Left renal pelvis (tissue), 4 donors: Measurements from ENCODE around the gene PLCH2. TPM values are rescaled to one million over a fixed set of nuclear protein-coding genes. Genes with fewer than 3 reads are reported as not detected.

Experiments used
- DNase-seq, 4 donors: peaks; one replicate each; pipeline ENCODE4 v3.0.0-alpha.2; 2013; ENCODE audit warnings: low read depth in 4 of 4, low spot score in 3 of 4
- polyA plus RNA-seq, 4 donors: library from polyadenylated mRNA; unstranded; fragments of 120-200 nt; gene quantifications; one replicate each; pipeline ENCODE4 v1.2.1, GENCODE V29; 2013; ENCODE audit not compliant: insufficient read length in 4 of 4

The PLCH2 gene
- polyA plus RNA-seq, 4 donors: 0.38 to 1.9 (median 1.3) TPM

DNA sequence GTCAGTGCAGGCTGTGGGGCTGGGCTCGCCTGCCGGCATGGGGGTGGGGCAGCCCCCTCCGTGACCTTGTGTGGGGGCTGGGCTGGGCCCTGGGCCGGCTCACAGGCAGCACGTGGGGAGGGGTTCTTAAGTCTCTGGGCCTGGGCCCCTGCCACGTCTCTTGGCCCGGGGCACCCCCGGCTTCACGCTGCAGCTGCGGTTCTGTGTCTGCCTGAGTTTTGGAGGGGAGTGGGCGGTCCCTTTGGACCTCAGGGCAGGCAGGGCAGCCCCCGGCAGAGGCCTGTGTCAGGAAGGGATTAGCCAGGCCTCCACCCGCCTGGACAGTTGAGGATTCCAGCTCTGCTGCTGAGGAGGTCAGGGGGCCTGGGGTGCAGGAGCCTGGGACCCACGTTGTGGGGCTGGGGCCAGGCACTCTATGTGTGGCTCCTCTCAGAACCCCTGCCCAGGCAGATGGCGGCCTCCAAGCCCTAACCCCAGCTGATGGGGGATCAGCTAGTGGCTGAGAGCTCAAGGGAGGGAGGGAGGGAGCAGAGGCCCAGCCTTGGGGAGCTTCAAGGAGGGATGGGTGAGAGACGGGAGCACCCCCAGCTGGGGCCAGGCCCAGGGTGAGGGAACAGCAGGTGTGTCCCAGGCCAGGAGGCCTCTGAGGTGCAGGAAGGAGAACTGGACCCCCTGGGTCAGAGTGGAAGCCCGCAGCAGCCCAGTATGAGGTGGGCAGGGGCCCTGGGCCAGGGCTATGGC lies 1.8 kb upstream of the PLCH2 start:
- no peak for DNase-seq

DNA sequence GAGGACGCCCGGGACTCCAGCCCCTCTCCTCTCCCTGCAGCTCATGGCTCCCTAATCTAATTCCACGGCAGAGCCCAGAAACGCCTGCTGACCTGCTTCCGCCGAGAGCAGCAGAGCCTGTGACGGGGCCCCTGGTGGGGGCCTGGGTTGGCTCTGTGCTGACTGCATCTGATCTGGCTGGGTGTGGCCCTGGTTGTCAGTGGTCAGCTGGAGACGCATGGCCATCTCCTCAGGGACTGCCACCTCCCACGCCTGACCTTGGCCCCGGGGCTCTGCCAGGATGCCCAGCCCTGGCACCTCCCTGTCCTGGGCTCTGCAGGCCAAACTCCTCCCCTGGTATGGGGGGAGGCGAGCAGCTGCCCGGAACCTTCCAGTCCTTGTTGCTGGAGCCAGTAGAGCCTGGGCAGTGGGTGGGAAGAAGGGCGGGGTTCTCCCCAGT lies 1.1 kb upstream of the PLCH2 start:
- DNase-seq: no peak

DNA sequence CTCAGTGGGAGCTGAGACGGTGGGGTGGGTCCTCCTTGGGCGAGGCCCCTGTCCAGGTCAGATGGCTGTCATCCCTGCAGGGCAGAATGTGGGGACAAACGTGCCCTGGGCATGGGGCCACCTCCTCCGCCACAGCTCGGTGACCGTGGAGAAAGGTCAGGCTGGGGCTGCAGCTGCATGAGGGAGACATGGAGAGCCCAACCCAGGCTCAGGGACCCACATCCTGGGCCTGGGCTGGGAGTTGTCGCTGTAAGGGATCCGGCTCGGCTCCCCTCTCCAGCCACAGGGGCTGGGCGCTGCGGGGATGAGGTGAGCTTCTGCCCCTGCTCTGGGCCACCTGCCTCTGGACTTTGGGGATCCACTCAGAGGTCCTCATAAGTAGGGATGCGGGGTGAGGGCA lies 518 bp upstream of the PLCH2 start:
- DNase-seq: no peak

DNA sequence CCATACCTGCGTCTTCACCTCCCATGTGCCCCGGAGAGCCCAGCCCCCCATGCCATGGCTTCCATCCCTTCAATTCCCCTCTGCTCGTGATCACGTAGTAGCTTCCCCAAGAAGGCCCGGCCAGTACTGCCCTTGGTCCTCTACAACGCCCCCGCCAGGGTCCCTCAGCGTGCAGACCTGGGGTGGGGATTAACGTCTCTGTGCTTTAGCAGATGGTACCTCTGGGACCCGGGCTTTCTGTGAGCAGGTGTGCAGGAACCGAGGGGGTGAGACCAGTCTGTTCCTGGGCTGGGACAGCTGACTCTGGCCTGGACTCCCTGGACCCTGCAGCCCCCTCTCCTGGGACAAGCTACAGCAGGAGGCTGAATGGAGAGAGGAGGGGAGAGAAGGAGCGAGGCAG lies 1.2 kb downstream of the PLCH2 start:
- DNase-seq: no peak

DNA sequence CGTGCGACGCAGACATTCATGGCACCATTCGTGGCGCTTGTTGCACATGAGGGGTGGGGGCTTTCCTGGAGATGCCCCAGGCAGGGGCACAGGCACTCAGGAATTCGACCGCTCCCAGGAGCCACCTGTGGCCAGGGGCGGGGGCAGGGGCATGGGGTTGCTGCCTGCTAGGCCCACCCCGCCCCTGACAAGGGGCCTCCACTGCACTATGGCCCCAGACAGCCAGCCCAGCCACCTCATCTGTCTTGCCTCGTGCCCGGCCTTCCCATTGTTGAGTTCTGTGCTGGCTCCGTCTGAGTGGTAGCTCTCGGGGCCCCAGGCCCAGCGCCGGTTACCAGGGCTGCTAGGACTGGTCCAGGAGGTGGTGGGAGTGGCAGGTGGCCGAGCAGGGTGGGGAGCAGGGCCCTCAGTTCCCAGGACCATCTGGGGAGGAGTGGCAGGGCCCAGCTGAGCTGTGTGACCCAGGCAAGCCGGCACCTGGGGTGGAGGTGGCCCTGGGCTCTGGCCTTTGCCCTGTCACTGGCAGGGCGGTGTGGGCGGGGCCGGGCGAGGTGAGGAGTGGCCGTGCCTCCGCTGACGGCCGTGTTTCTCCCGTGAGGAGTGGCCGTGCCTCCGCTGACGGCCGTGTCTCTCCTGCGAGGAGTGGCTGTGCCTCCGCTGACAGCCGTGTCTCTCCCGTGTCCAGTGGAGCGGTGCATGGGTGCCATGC lies 1.9 kb downstream of the PLCH2 start:
- no peak for DNase-seq

DNA sequence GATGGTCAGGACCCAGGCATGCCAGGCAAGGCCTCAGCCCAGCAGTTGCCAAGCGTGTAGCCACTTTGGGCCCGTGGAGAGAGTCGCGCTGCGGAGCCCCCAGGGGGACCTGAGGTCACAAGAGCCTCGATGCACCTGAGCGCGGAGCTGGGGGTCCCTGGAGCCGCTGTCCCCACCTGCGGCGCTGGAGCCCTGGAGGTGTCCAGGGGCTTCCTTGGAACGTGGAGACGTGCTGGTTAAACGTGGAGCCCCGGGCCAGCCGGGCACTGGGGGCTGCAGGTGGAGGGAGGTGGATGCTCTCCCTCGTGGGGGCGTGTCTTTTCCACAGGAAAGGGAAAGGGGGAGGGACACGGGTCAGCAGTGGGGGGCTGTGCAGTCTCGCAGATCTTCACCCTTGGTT lies 3.1 kb downstream of the PLCH2 start:
- DNase-seq: no peak

DNA sequence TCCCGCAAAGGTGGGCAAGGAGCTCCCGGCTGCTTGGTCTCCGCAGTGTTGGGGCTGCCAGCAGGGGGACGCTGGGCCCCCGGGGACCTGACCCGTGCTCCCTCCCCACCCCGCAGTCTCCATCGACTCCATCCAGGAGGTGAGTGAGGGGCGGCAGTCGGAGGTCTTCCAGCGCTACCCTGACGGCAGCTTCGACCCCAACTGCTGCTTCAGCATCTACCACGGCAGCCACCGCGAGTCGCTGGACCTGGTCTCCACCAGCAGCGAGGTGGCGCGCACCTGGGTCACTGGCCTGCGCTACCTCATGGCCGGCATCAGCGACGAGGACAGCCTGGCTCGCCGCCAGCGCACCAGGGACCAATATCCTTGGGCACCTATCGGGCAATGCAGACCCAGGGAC lies 3.5 kb downstream of the PLCH2 start:
- no peak for DNase-seq

DNA sequence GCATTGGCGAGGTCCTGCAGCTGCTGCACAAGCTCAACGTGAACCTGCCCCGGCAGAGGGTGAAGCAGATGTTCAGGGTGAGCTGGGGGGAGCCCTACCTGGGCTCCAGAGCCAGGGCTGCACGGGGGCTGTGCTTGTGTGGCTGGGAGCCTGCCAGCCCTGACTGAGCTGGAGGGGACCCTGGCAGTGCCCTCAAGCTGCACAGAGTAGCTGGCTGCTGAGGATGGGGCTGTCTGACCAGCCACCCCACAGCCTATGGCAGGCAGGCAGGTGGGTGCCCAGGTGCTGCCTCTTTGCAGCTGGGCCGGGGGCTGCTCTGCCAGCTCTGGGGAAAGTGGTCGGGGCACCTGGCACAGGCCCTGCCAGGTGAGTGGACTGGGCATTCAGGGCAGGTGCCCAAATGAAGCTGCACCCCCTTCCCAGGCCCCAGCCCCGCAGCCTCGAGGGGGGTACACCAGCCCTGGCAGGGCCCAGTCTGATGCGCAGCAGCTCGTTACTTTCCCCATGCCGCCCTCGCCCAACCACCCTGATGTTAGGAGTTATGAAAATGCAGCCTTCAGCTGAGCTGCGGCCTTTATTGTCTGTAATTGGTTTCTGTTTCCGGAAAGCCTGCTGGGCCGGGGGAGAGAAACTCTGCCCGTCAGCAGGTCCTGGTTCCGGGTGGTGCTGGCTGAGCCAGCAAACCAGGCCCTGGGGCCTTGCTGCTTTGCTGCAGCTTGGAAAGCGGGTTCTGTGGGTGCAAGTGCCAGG lies 4.3 kb downstream of the PLCH2 start:
- no peak for DNase-seq

DNA sequence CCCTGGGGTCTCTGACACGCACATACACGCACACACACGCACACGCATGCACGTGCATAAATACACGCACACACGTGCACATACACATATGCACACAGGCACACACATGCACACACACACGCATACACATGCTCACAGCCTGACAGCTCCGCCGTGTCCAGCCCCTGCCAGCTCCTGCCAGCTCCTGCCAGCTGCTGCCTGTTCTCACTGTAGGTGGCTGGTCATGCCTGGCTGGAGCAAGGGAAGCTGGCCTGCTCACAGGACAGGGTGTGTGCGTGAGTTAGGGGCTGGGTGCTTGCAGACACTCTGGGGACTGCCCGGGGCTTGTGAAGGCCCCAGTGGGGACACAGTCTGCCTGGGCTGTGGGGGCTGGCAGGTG lies 4.9 kb downstream of the PLCH2 start:
- peak in 2 of 4 donors; percentile 50 to 60 for DNase-seq

DNA sequence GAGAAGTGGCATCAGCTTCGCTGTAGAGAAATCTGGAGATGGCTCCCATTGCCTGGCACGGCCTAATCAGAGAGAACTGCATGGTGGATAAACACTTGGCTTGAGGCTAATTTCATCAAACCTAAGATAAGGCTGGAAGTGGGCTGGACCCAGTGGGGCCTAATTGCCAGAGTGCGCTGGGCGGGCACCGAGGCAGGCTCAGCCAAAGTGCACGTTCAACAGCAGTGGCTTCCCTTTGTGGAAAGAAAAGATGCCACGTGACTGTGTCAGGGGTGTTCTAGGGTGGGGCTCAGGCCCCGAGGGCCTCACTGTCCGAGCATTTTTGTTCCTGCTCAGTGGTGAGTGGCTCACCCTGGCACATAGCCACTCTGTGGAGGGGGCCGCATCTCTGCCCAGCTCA lies 5.8 kb downstream of the PLCH2 start:
- DNase-seq: no peak

DNA sequence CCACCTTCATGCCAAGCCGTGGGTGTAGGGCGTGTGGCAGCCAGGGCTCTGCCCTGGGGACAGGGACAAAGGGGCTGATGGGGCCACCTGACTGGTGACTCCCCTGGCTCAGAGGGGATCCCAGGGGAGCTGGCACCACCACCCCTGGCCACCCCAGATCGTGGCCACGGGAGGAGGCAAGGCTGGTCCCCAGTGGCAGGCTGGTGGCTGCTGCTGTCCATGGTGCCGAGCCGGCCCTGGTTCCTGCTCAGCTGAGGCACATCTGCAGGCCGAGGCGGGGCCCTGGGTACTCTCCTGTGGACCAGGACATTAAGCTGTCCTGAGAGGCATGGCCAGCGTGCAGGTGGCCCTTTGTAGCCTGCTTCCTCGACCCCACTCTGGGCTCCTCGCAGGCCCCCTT lies 6.5 kb downstream of the PLCH2 start:
- DNase-seq: no peak

DNA sequence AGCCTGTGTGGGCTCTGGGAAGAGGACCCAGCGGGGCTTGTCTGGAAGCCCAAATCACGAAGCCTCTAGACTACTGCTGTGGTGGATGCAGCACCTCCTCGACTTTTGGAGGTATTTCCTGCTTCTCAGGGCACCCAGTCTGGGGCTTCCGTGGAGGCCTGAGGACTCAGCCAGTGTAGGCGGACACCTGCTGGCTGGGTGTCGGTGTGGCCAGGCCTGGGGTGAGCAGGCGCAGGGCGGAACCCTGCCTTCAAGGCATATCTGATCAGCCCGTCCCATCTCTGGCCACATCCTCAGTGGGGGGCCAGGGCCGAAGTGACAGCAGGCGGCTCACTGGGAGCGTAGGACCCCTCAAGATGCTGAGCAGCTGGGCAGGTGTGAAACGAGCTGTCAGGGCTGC lies 6.9 kb downstream of the PLCH2 start:
- DNase-seq: no peak

DNA sequence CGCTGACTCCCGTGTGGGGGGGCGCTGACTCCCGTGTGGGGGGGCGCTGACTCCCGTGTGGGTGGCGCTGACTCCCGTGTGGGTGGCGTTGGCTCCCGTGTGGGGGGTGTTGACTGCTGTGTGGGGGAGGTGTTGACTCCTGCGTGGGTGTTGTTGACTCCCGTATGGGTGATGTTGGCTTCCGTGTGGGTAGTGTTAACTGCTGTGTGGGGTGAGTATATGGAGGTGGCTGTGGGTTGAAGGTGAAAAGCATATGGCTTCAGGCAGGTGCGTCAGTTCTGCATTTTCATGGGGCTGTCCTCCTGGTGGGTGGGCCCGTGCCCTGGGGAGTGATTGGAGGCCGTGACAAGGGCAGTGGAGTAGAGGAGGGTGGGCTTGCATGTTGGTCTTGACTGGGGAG lies 7.9 kb downstream of the PLCH2 start:
- no peak for DNase-seq

DNA sequence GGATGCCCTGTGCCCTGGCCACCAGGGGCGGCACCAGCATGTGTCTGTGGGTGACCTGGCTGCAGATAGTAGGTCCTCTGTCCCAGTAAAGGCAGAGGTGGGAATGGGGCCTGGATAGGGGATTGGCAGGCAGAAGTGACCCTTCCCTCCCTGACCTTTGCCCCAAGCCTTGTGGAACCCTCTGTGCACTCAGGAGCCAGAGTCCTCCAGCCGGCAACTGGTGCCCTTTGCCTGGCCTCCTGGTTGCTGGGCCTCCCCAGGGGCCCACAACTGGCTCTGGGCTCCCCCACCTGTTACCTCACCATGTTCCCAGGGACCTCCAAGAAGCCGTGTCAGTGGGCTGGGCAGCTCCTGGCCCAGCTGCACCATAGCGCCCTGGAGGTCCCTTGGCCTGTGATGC lies 10.0 kb downstream of the PLCH2 start:
- DNase-seq: no peak

DNA sequence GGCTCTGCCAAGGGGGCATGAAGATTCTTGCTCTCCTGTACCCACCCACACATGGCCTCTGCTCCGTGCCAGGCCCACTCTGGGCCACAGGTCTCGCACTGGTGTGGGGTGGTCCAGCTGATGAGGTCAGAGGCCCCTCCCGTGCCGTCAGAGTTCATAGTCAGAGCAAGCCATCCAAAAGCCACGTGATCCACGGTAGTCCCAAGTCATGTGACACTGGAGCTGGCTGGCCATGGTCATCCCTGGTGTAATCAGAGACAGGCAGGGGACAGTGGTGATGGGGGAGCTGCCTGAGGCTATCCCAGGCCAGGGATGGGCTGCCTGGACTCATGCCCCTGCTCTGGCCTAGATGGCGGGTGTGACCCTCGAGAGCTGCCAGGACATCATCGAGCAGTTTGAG lies 10.5 kb downstream of the PLCH2 start:
- no peak for DNase-seq

DNA sequence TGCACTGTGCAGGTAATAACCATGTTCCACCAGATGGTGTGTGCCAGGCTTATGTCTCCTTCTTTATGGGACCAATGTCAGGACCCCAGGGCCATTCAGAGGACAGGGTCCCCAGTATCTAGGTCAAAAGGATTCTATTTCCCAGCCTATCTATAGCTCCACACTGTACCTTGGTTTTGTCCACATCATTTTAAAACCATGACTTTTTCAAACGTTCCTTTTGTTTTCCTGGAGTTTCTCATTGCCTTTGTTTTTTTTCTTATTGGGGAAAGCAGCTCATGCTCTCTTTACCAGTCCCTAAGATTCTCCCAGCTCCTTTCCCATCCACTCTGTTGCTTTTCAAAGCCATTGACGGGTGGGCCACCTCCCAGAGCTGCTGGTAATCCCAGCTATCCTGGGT lies 12.6 kb downstream of the PLCH2 start:
- DNase-seq: no peak

DNA sequence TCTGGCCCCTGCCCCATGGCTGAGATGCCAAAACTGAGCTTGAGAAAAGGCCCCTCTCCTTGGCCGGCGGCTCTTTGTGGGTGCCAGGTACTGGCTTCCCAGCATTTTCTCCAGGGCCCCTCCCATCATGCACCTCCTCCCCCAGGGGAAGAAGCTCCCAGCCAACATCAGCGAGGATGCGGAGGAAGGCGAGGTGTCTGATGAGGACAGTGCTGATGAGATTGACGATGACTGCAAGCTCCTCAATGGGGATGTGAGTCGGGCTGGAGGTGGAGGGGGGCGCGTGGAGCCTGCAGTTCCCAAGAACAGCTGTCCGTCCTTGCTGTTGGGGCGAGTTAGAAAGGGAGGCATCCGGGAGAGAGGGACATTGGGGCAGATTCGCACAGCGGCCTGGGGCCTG lies 13.5 kb downstream of the PLCH2 start:
- DNase-seq: no peak

DNA sequence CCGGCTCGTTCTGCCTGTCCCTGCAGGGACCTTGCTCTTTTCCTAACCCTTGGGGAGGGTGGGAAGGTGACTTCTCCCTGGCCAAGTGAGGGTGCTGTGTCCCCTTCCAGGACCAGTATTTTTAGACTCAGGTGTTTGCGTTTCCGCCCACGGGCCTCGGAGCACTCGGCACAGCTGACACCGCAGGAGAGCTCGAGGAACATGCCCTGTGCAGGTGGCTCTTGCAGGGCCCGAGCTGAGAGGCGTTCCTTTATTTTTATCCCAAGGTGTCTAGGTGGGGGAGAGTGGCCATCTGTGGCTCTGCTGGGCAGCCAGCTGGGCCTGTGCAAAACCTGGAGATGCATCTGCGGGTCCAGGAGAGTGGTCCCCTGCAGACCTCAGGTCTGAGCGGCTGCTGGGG lies 16.0 kb downstream of the PLCH2 start:
- no peak for DNase-seq

DNA sequence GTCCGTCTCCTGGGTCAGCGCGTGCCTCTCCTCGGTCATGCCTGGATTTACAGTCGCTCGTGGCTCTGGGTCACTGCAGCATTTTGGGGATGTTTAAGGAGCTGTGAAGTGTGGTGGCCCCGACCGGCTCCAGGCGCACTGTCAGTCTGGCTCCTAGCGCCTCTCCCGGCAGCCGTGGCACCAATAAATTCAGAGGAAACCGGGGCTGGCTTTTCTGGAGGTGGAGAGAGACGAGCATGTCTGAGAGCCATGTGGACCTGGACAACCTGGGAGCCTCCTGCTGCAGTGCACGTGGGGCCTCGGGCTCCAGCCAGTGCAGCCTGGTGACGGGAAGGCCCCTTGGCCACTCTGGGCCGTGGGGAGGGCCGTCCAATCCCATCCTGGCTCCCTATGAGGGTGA lies 17.1 kb downstream of the PLCH2 start:
- no peak for DNase-seq

DNA sequence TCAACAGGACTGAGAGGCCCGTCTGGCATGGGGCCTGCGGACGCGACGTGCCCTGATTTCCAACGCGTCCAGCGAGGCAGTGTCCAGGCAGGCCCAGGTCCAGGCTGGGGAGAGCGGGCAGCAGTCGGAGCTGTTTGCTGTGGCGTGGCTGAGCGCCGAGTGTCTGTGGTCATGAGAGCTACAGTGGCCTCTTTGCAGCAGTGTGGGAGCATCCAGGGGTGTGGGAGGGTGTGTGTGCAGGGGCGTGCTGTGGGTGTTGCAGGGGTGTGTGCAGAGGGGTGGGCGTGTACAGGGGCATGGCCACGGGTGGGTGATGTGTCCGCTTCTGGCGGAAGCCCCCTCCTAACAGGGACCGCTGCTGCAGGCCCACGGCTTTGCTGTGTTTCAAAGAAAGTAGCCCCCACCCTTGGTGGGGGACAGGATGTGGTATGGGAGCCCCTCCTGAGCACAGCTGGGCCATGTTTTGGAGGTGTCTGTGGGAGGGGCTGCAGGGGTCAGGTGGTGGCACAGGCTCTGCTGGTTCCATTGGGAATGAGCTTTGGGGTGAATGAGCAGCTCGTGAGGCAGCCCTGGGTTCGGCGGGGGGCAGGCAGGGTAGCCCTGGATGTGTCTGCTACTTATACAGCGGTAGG lies 17.7 kb downstream of the PLCH2 start:
- no peak for DNase-seq

DNA sequence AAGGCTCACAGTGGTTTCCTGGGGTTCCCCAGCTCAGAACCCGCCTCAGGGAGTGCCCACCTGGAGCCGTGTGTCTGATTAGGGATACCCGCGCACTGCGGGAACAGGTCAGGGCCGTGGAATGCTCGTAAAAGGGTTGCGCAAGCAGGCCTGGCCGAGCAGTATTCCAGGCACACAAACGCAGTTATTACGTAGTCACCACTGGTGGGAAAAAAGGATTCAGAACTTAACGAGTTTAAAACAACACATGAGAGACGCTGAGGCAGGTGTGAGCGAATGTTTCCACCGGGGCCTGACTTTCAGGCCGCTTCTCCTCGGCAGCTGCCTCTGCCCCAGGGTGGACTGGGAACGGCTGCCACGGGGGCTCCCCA lies 18.2 kb downstream of the PLCH2 start:
- no peak for DNase-seq
